ENCODE measurements around the gene SLC25A21. TPM values are rescaled to one million over a fixed set of nuclear protein-coding genes. Genes with fewer than 3 reads are reported as not detected.

SLC25A21 gene
- total RNA-seq, 1 experiment from 2014 or later = 1.4 TPM

- no peaks in the 10 kb centered on the region for H3K27me3 Mint-ChIP-seq (ENCODE audit: insufficient read depth, unreplicated experiment)
- no TSS peak for BruUV-seq (replicated peaks)
- ChIA-PET POLR2A (no interaction called here), CTCF (no interaction called here)
- intact Hi-C loops (cut with micrococcal nuclease) = no loop called here
- H3K36me3 Mint-ChIP-seq (ENCODE audit: insufficient read depth, unreplicated experiment) = peaks cover 21% of the 10 kb centered on the region
- no peak for DNase-seq (ENCODE audit: unreplicated experiment)
- H3K9me3 Mint-ChIP-seq (ENCODE audit: unreplicated experiment) = no peaks in the 10 kb centered on the region
- H3K27ac Mint-ChIP-seq (ENCODE audit: low read depth, unreplicated experiment) = no peak overlapping the region
- H3K4me1 Mint-ChIP-seq (ENCODE audit: insufficient read depth, unreplicated experiment) = no peaks in the 10 kb centered on the region
- TF ChIP-seq, protein P1, sequence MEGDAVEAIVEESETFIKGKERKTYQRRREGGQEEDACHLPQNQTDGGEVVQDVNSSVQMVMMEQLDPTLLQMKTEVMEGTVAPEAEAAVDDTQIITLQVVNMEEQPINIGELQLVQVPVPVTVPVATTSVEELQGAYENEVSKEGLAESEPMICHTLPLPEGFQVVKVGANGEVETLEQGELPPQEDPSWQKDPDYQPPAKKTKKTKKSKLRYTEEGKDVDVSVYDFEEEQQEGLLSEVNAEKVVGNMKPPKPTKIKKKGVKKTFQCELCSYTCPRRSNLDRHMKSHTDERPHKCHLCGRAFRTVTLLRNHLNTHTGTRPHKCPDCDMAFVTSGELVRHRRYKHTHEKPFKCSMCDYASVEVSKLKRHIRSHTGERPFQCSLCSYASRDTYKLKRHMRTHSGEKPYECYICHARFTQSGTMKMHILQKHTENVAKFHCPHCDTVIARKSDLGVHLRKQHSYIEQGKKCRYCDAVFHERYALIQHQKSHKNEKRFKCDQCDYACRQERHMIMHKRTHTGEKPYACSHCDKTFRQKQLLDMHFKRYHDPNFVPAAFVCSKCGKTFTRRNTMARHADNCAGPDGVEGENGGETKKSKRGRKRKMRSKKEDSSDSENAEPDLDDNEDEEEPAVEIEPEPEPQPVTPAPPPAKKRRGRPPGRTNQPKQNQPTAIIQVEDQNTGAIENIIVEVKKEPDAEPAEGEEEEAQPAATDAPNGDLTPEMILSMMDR (IDR thresholded peaks at IDR 0.05; ENCODE audit: unreplicated experiment) = no peak
- H3K4me3 Mint-ChIP-seq (ENCODE audit: unreplicated experiment) = no peak overlapping the region
Observed at GRCh38 chr14:36671149-36671548, 501.3 kb downstream of the SLC25A21 start.

GRCh38 chr14:36667679-36668078, 504.7 kb downstream of the SLC25A21 start:
- H3K4me3 Mint-ChIP-seq (ENCODE audit: unreplicated experiment) = no peak overlapping the region
- intact Hi-C loops (cut with micrococcal nuclease) = no loop called here
- ChIA-PET CTCF (interaction anchor here (0.5 to 2.5 kb wide), 4 partner anchors 20 to 482 kb away, joined by 3 to 11 read pairs (median 4); no protein-coding TSS in a partner anchor), POLR2A (interaction anchor here (1.2 kb wide), 1 partner anchor 23 kb away, joined by 3 read pairs; no protein-coding TSS in a partner anchor)
- DNase-seq (ENCODE audit: unreplicated experiment) = no peak
- no peaks in the 10 kb centered on the region for H3K27me3 Mint-ChIP-seq (ENCODE audit: insufficient read depth, unreplicated experiment)
- peaks cover 19% of the 10 kb centered on the region for H3K36me3 Mint-ChIP-seq (ENCODE audit: insufficient read depth, unreplicated experiment)
- H3K9me3 Mint-ChIP-seq (ENCODE audit: unreplicated experiment) = no peaks in the 10 kb centered on the region
- TF ChIP-seq, protein P1 (IDR thresholded peaks at IDR 0.05; ENCODE audit: unreplicated experiment) = no peak
- no peak overlapping the region for H3K27ac Mint-ChIP-seq (ENCODE audit: low read depth, unreplicated experiment)
- BruUV-seq (replicated peaks) = no TSS peak
- peaks cover 22% of the 10 kb centered on the region for H3K4me1 Mint-ChIP-seq (ENCODE audit: insufficient read depth, unreplicated experiment)

DNA sequence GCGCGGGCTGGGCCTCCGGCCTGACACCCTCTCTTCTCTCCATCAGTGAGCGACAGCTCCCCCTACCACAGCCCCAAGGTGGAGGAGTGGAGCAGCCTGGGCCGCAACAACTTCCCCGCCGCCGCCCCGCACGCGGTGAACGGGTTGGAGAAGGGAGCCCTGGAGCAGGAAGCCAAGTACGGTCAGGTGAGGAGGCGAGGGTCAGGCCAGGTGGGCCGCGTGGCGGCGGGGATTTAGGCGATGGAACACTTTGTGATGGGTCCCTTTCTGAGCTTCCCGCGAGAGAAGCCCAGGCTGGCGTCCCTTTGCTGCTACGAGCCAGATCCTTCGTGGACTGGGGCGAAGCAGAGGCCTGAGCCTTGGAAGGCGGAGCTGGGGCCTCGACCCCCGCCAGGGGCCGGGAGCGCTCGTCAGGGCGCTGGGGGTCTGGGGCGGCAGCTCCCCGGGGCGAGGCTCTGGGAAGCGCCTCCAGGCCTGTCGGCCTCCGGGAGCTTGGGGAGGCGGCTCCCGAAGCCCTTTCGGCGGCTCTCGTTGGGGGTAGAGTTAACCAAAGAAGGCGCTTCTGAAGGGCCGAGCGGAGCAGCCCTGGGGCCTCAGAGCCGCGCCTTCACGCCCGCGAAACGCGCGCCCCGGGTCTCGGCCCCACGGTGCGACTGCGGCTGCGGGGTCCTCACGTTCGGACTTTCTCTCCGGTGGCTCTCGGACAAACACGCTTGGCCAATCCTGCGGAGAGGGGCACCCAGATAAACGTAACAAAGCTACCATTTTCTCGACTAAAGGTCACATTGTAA, 505.8 kb downstream of the SLC25A21 start:
- CTCF ChIA-PET = interaction anchor here (0.6 to 2.5 kb wide), 3 partner anchors 19 to 123 kb away, joined by 3 to 11 read pairs (median 3); no protein-coding TSS in a partner anchor
- TF ChIP-seq, protein P1 (IDR thresholded peaks at IDR 0.05; ENCODE audit: unreplicated experiment) = no peak
- H3K36me3 Mint-ChIP-seq (ENCODE audit: insufficient read depth, unreplicated experiment) = peaks cover 19% of the 10 kb centered on the region
- H3K27me3 Mint-ChIP-seq (ENCODE audit: insufficient read depth, unreplicated experiment) = no peaks in the 10 kb centered on the region
- peaks cover 23% of the 10 kb centered on the region for H3K4me1 Mint-ChIP-seq (ENCODE audit: insufficient read depth, unreplicated experiment)
- DNase-seq (ENCODE audit: unreplicated experiment) = no peak
- BruUV-seq (replicated peaks) = no TSS peak
- POLR2A ChIA-PET = interaction anchor here (1.2 kb wide), 1 partner anchor 24 kb away, joined by 3 read pairs; no protein-coding TSS in a partner anchor
- intact Hi-C loops (cut with micrococcal nuclease) = no loop called here
- no peak overlapping the region for H3K27ac Mint-ChIP-seq (ENCODE audit: low read depth, unreplicated experiment)
- no peak overlapping the region for H3K4me3 Mint-ChIP-seq (ENCODE audit: unreplicated experiment)
- H3K9me3 Mint-ChIP-seq (ENCODE audit: unreplicated experiment) = no peaks in the 10 kb centered on the region

- Mint-ChIP-seq H3K27me3 (ENCODE audit: insufficient read depth, unreplicated experiment) (no peaks in the 10 kb centered on the region), H3K9me3 (ENCODE audit: unreplicated experiment) (no peaks in the 10 kb centered on the region), H3K27ac (ENCODE audit: low read depth, unreplicated experiment) (no peak overlapping the region), H3K36me3 (ENCODE audit: insufficient read depth, unreplicated experiment) (peaks cover 19% of the 10 kb centered on the region), H3K4me1 (ENCODE audit: insufficient read depth, unreplicated experiment) (peaks cover 27% of the 10 kb centered on the region), H3K4me3 (ENCODE audit: unreplicated experiment) (no peak overlapping the region)
- TF ChIP-seq, protein P1 (IDR thresholded peaks at IDR 0.05; ENCODE audit: unreplicated experiment) = no peak
- no TSS peak for BruUV-seq (replicated peaks)
- intact Hi-C loops (cut with micrococcal nuclease) = no loop called here
- no peak for DNase-seq (ENCODE audit: unreplicated experiment)
- POLR2A ChIA-PET = no interaction called here
- CTCF ChIA-PET = interaction anchor here (0.6 kb wide), 1 partner anchor 124 kb away, joined by 3 read pairs; no protein-coding TSS in a partner anchor
Observed at GRCh38 chr14:36665887-36666415, 506.5 kb downstream of the SLC25A21 start.

Data from MCF 10A (cell line).